ENCODE results near the gene FOXN3. TPM values are rescaled to one million over a fixed set of nuclear protein-coding genes. Genes with fewer than 3 reads are reported as not detected.

Gene FOXN3
- total RNA-seq, 1 donor from 2014 or later, result 74.7 TPM

DNA sequence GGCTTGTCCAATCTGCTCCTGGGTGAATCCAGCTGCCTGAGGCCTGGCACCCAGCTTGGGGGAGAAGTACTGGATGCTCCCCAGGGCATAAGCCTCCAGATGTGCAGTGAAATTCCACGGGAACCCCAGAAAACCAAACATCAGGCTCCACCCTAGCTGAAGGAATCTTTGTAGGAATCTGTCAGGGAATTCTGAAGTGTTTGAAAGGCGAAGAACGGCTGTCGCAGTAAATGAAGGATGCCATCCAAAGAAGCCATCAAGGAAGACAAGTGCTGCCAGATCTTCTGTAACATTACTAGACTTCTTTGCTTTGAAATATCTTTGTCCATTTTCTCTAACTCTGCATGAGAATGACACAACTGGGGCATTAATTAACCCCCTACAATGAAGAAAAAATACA lies 219.4 kb downstream of the FOXN3 start:
- no peak for DNase-seq

DNA sequence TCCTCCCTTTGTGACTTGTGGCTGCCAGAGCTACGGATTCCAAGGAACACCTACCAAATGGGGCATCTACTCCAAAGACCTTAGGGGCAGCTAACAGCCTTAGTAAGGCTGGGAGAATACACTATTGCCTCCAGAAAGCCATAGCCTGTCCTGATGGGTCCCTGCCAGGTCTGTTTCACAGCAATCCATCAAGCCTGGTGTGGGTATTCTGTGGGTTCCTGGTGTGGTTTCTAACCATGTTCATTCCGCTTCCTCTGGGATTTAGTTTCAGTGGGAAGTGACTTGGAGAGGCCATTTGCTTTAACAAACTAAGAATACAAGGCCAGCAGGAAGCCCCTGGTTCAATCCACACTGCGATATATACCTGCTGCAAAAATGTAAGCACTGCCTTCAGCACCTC lies 220.5 kb downstream of the FOXN3 start:
- DNase-seq, result no peak

DNA sequence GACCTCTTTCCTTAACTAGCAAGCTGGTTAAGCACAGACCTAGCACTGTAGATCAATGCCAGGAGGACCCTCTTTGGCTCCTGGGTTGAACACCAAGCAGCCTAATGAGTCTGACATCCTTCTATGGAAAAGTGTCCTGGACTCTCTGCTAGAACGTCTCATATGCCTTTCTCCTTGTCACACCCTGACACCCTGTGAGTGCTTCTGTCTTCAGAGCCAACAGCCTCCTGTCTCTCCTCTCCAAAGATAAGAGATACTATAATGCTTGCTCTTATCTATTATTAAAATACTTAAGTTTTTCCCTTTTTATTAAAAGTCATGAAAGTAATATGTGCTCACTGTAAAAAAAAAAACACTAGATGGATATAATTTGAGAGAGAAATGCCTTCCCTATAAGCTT lies 222.7 kb downstream of the FOXN3 start:
- DNase-seq, result no peak

DNA sequence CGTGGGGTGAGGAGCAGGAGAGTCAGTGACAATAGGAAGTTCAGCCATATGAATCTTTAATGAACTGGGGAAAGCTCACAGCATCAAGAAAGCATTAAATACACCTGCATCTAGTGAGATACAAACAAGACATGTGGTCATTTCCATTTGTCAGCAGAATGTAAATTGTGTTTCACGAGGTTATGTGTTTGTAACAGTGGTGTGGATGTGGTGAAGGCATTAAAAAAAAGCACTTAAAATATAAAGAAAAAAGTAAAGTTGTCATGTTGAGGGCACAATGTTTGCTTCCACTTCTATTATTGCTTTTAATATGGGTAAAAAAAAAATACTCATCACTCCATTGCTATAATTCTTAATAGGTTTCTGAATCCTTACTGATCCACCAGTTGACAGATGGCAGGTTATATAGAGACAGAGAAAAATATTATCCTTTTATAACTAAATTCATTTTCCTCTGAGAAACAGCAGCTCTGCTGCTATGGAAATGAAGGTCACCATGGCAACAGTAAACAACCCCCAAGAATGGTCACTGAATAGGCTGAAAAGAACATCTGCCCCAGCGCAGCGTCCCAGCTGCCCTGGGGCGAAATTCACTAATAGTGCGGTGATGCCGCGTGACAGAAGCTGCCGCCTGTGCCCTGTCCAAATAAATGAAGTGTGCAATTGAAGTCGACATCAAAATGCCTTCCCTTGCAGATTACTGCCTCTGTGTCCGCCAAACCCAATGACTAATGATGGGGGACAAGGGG lies 226.1 kb downstream of the FOXN3 start:
- peak; percentile 89 for DNase-seq

DNA sequence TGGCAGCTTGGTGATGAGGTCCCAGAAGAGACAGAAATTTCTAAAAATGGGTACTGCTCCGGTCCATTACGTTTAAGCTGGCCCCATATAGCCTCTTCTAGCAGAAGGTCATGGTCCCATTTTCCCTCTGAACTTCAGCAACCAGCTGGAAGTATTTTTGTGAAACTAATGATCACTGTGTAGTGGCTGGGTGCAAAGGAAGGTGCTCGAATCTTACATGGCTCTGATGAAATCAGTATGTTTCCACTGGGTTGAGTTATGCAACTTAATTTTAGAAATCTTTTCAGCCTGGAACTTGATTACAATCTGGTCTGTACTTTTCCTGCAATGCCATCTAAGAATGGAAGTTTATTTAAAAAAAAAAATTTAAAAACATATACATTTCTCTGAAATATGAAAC lies 228.5 kb downstream of the FOXN3 start:
- DNase-seq, result no peak

DNA sequence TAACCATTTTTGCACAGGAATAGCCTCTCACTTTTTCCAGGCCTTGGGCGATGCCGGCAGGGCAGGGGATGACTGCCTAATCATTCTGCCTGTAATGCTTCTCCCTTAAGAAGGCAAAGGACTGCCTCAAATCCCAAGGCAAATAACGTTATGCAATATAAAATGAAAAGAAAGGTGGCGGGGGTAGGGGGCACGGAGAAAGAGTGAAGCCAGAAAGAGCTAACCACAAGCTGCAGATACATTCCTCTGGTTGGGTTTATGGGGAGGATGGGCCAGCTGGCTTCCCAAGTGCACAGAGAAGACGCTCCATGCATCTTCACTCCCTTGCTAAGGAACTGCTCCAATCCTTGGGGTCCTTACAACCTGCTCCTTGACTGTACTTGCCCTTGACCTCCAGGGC lies 229.5 kb downstream of the FOXN3 start:
- no peak for DNase-seq

DNA sequence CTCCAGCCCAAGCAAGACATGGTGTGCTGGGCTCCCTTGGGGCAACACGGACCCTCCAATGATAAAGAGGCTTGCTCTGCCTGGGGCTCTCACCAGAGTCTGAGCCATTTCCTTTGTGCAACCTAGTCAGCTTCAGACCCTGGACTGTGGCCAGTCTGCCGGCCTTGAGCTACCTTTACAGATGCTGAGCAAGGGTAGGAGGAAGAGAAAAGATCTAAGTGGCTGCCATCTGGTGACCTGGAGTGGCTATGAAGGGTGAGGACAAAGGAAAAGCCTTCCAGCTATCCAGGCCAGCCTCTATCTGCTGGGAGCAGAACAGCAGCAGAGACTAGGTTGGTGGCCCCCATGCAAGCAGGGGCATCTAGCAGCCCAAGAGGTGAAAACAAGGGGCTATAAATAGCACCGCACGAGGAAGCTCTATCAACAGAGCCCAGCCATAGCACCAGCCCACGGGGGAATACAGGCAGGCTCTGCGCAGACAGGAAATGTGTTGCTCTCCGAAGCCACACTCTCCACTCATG lies 230.1 kb downstream of the FOXN3 start:
- DNase-seq, result peak; percentile 23

DNA sequence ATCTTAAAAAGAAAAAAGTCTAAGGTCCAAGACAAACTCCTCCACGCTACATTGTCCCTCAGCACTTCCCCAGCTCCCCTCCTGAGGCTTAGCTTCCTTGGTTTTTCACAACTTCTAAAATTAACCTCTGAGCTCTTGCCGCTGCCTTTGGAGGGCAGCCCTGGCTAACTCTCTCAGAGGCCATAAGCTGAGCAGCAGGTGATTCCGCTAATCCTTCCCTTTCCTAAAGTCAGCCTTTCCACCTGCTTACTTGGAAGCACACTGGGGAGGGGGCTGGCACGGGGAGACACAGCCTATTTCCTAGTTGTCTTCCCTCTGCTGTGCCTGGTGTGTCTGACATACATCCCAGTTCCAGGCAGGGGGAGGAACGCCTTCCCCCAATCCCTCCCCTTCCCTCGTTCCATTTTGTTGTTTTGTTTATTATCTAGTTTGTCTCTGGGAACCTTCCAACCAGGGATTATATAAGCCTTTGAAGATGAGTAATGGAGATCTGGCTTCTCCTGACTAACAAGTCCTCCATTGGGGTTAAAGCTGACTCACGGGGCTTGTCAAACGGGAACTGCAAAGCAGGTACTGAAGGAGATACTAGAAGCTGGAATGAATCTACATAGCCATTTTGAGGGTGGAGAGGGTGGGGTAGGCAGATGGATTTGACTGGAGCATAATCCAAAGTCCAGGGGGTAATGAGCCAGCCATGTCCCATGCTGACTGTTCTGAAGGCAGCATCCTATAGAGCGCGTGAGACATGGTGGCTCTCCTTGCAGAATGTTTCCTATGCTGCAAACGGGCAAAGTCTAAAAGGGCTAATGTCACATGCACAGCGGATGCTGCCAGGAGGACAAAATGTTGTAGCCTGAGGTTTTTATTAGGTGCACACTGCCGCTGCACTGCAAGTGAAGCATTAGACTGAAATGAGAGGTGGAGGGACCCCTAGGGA lies 230.8 kb downstream of the FOXN3 start:
- DNase-seq, result peak; percentile 77

DNA sequence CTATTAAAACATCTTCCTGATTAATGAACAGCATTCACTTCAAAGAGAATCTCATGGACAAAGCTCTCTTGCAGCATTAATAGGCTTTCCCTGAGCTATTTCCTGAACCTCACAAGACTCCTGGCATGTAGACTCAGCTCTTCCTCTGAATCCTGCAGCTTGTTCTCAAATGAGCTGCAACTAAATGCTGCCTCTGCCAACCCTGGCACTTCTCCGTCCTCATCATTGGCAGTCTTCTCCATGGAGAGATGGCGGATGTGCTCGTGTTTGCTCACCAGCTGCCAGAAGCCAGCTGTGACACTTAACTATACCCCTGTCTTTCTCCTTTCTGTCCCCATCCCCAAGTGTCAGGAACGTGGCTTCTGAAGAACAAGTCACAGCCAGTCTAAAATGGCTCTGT lies 232.1 kb downstream of the FOXN3 start:
- DNase-seq, result peak; percentile 85

DNA sequence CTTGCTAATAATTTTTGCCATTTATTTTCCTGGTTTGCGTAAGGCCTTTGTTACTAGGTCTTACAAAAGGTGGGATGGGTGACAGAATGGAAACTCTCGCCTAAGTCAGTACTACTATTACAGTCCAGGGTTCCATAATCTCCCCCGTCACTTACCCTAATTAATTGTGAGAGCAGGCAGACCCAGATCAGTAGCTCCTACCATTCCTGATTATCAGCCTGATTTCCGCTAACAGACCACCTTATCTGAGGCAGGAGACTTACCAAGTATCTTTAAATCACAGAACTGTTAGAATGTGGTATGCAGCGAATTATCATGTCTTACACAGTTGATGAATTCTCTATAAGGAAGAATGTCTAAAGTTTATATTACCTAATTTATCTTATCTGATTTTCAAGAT lies 234.7 kb downstream of the FOXN3 start:
- no peak for DNase-seq

DNA sequence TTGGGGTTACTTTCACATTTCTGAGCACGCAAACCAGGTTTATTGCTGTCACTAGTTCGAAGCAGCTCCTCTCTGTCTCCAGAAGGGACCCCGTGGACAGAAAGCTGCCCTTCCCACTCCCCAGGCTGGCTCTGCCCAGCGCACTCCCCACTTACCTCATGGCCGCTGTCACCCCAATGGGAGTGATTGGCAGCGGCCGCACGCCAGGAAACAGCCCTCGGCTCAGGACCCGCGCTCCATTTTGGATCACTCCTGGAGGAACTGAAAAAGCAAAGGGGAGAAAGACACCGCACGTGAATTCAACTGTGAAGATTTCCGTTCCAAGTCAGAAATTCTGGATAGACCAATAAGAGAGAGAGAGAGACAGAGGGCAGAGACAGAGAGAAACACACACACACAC lies 236.5 kb downstream of the FOXN3 start:
- DNase-seq, result no peak

DNA sequence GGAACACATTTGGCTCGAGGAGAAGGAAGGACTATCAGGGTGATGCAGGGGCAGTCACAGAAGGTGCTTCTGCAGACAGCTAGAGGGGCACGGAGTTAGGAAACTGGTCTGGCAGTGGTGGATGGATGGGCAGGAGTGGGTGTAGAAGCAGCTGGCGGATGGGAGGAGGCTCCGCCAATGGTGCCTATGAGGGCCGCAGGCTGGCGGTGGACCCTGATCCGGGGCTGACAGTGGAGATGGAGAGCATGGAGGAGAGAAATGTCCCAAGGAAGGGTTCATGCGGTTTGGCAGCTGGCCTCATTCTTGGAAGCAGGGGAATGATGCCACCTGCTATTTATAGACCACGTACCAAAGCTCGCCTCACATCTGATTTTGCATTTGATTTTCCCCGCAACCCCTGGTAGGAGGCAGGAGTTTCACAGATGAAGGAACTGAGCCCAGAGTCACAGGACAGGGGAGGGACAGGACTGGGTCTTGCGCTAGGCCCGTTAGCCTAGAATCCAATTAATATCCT lies 237.1 kb downstream of the FOXN3 start:
- DNase-seq, result peak; percentile 63

DNA sequence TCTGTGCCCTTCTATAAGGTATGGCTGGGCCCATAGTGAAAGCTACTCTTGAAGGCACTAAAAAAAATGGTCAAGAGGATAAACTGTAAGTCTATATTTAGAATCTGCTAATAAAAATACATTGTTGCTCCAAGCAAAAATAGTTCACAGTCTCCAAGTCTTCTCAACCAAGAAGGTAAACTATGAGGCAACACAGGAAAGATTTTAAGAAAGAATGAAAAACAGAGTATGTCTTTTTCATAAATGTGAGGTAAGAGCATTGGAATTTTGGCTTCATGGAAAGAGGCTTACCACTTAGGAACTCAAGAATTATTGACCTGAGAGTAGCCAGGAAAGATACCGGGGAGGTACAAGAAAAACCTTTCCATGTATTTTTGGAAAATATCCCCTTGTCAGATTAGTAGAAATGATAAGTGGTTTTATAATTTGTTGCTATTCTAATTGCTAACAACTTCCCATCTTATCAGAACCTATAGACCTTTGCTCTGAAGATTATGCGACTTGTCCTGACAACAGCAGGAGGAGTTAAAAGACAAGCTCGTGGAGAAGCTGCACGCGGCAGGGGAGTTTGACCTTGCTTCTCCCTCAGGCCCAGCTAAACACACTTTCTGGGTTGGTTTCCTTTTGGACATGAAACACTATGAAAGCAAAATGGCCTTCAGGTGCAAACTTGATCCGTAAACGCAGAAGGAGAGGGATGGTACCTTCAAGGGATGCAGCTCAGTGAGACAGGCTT lies 238.1 kb downstream of the FOXN3 start:
- DNase-seq, result peak; percentile 29

DNA sequence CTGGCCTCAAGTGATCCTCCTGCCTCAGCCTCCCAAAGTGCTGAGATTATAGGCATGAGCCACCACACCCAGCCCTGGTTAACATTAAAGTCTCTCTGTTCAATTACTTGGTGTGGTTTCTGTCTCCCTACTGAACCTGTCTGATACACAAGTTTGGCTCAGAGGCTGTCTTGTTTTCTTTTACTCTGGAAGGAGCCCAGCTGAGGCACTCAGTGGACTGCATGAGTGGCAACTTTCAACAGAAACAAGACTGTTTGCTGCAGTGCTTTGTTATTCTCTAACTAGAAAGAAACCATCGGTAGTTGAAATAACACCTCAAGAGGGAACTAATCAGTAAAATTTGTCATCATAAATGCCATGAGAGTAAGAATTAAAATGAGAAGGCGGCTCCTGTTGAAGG lies 238.7 kb downstream of the FOXN3 start:
- no peak for DNase-seq

DNA sequence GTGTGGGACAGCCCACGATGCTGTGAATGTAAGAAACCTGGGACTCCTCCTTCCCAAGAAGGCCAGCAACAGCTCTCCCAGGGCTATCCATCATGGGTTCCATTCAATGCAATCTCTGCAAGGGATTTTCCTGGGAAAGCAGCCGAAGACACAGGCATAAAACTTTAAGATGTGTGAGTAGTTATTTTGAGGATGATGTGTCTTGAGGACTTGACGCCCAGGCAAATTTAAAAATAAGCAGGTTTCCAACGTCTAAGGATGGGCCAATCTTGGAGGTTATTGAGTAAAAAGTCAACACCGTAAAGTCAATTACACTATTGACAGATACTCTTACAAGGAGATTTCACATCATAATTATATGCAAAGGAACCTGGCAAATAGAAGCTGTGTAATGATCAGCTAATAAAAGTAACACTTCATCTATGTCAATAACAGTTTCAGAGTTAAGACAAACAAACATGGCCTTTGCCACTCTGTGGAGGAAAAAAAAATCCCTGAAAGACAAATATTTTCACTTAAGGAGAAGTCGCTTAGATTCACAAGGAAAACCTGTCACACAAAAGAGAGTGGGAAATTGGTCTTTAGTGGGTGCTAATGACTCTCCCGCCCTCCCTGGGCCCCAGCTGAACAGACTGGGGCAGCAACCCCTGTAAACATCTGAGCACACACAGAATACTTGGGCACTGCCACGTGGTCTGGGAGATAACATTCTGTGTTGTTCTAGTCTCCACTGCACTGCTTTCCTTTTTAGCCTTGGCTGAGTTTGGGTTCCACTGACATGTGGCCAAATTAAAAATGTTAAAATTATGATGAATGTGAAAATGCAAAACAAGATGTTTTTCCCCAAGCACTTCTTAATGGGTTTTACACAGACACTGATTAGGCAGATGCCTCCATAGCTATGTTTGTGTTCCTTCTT lies 240.9 kb downstream of the FOXN3 start:
- DNase-seq, result no peak

DNA sequence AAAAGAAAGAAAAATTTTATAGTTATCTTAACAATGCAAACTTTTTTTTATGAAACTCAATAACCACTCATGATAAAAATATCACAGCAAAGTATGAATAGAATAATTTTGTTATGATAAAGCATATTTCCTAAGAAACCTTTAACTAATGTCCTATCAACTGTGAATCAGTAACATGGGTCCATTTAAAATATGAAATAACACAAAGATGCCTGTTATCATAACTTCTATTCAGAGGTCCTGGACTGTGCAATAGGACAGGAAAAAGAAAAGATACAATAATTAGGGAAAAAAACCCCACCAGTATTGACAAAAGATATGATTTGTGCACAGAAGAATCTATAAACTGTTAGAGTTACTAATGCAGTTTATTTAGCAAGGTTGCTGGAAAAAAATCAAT lies 245.4 kb downstream of the FOXN3 start:
- no peak for DNase-seq

DNA sequence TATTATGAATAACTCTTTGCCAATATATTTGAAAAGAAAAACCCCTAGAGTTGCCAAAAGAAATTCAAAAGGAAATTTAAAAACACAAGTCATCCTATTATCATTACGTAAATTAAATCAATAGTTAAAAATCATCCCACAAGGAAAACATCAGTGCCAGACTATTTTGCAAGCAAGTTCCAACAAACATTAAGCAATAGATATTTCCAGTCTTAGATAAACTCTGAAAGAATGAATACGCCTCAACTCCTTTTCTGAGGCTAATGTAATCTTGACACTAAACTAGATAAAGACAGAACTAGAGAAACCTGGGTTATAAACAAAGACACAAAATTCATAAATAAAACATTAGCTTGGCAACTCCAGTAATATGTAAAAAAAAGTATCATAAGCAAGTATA lies 245.9 kb downstream of the FOXN3 start:
- no peak for DNase-seq

DNA sequence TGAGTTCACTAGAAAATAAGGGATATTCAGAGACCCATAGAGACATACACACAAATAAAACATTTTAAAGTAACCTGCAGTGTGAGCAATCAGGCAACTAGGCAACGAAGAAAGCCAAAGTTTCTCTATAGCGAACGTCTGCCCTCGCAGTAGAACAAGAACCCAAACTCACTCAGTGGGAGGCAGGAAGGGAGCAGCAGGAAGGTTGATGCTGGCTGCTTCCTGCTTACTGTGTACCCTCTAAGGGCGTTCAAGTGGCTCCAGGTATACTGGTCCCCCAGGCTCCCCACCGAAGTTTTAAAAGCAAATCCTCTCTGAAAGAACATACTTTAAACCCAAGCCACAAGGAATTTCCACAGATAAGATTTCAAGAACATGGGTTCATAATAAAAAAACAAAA lies 249.3 kb downstream of the FOXN3 start:
- no peak for DNase-seq

DNA sequence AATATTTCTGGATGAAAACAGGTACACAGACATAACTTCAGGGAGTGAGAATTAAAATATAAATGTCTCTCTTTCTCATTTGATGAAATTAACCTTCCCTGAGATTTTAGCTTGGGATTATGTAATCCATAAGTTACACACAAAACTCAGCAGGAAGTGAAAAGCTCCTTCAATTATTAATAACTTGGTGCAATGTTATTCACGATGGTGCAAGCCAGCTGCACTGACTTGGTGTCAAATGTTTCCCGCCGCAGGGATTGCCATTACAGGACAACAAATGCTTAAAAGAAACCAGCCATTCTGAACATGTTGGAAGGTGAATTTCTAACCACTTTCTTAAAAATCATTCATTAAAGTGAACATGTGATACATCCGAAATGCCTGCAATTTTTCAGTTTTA lies 250.4 kb downstream of the FOXN3 start:
- no peak for DNase-seq

DNA sequence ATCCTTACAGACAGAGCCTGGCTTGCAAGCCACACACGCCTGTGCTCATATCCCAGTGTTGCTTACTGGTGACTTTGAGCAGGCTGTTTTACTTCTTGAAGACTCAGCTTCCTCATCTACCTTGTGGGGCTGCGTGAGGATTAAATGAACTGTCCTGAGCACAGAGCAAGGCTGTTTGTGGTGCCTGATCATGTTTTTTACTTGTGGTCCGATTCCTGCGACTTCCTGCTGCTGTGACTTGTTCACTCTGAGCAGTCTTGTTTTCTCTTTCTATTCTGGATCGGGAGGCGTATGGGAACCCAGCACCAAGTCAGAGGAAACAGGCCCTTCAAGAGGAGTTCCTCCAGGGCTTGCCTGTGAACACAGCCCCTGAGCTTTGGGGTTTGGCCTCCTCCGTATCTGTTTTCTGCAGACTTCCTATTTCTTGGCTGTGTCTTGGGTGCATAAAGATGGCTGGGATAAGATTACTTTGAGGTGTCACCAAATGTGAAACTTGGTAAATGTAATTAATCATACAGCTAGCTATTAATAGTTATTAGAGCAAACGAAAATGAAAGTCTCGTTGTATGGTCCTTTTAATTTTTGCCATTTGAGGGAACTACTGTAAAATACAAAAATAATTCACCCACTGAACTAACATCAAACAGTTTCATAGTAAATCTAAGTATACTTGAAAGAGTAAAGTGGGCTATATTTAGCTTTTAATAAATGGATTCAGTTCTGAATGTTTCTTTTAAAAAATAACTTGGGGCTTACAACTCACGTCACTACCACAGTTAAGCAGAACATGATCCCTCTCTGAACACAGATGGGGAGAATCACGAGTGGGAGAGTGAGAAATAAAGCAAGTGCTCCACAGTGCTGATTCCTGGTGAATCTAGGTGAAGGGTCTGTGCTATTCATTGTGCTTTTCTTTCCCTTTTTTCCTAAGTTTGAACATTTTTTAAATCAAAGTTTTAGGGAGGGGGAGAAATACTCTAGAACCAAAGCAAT lies 251.5 kb downstream of the FOXN3 start:
- DNase-seq, result peak; percentile 28

All from tongue (tissue), 2 donors.